Ishikawa (cell line): ENCODE results near the gene TMCO6.

Source experiments
- EGR1 ChIP-seq: IDR thresholded peaks from 2 replicates; pipeline ENCODE4 v1.6.1; 2012
- EP300 ChIP-seq: IDR thresholded peaks from 2 replicates; pipeline ENCODE4 v1.6.1; 2012; ENCODE audit warnings: borderline replicate concordance
- MAX ChIP-seq: IDR thresholded peaks from 2 replicates; pipeline ENCODE4 v1.6.1; 2012
- REST ChIP-seq: IDR thresholded peaks from 2 replicates; pipeline ENCODE4 v1.6.1; 2012; ENCODE audit warnings: low read depth, mild to moderate bottlenecking

GRCh38 chr5:140633501-140633900, 5.8 kb upstream of the TMCO6 start:
- TF ChIP-seq EP300 = no peak
- TF ChIP-seq MAX = no peak
- no peak for TF ChIP-seq REST
- no peak for TF ChIP-seq EGR1
